Measurements from ENCODE around the gene FSCN2.

GRCh38 chr17:81535480-81536298 lies 7.5 kb downstream of the FSCN2 start:
- no peak for TF ChIP-seq CTCF (IDR thresholded peaks at IDR 0.05)
- no peak for TF ChIP-seq POLR2AphosphoS5 (IDR thresholded peaks at IDR 0.05; ENCODE audit: low read depth, low read length)

All from Panc1 (cell line).